Measurements from ENCODE around the gene KRTAP19-4. TPM values are rescaled to one million over a fixed set of nuclear protein-coding genes. Genes with fewer than 3 reads are reported as not detected.

The KRTAP19-4 gene
- total RNA-seq, 1 experiment from 2014 or later, result not detected

DNA sequence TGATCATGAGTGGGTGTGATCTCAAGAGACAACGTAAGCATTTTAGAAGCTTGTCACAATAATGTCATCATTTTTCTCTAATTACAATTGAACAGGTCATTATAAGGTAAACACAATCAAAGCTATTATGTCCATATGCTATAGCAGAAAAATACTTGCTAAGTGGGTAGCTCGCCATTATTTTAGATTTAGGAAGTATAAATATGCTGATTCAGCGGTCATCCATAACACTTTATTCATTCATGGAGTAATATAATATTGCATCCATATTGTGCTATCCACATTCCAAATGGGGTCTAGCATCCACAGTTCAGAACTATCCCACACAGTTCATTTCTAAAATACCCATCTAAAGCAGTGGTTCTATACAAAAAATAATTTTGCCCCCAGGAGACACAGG is 48.5 kb downstream of the KRTAP19-4 start:
- Histone ChIP-seq H3K9me2 (replicated peaks; ENCODE audit: low read length) (no peaks in the 10 kb centered on the region), H3K9ac (ENCODE audit: low read length) (no peak overlapping the region), H2AFZ (ENCODE audit: low read length) (no peak overlapping the region), H3K4me3 (ENCODE audit: low read length) (no peak overlapping the region), H3F3A (ENCODE audit: low read length, unreplicated experiment) (no peaks in the 10 kb centered on the region), H3K79me2 (ENCODE audit: low read length) (no peaks in the 10 kb centered on the region), H3K9me3 (ENCODE audit: low read length) (no peaks in the 10 kb centered on the region), H3K4me1 (ENCODE audit: insufficient read depth, low read length) (no peaks in the 10 kb centered on the region), H3K27me3 (ENCODE audit: low read length) (peaks cover 25% of the 10 kb centered on the region; the same call in 1 of the 2 replicates), H4K20me1 (ENCODE audit: low read length) (no peaks in the 10 kb centered on the region), H3K27ac (ENCODE audit: low read length) (no peak overlapping the region), H3K4me2 (ENCODE audit: low read length) (no peak overlapping the region), H3K36me3 (ENCODE audit: low read depth, low read length) (no peaks in the 10 kb centered on the region)
- intact Hi-C loops (cut with micrococcal nuclease), result no loop called here
- DNase-seq, result no peak
- ATAC-seq, result no peak
- TF ChIP-seq EZH2phosphoT487 (IDR thresholded peaks at IDR 0.05; ENCODE audit: borderline replicate concordance, low read length) (no peak), EZH2 (IDR thresholded peaks at IDR 0.05; ENCODE audit: low read length, unreplicated experiment) (no peak), CTCF (conservative IDR thresholded peaks at IDR 0.05; ENCODE audit: low read depth, low read length) (no peak)
- CTCF ChIA-PET, result no interaction called here
- POLR2A ChIA-PET (ENCODE audit: unreplicated experiment), result interaction anchor here (0.6 kb wide), 1 partner anchor 236 kb away, joined by 5 read pairs; no protein-coding TSS in a partner anchor
- no TSS peak for BruUV-seq (replicated peaks)

- H2AFZ ChIP-seq (ENCODE audit: low read length), result no peak overlapping the region
- TF ChIP-seq EZH2 (IDR thresholded peaks at IDR 0.05; ENCODE audit: low read length, unreplicated experiment) (no peak), EZH2phosphoT487 (IDR thresholded peaks at IDR 0.05; ENCODE audit: borderline replicate concordance, low read length) (no peak), CTCF (conservative IDR thresholded peaks at IDR 0.05; ENCODE audit: low read depth, low read length) (no peak)
- H3K36me3 ChIP-seq (ENCODE audit: low read depth, low read length), result no peaks in the 10 kb centered on the region
- ATAC-seq, result no peak
- no peak overlapping the region for H3K4me3 ChIP-seq (ENCODE audit: low read length)
- ChIA-PET POLR2A (ENCODE audit: unreplicated experiment) (no interaction called here), CTCF (no interaction called here)
- peaks cover 25% of the 10 kb centered on the region; the same call in 1 of the 2 replicates for H3K27me3 ChIP-seq (ENCODE audit: low read length)
- DNase-seq, result no peak
- H3K9me3 ChIP-seq (ENCODE audit: low read length), result no peaks in the 10 kb centered on the region
- H3K4me1 ChIP-seq (ENCODE audit: insufficient read depth, low read length), result no peaks in the 10 kb centered on the region
- H3K4me2 ChIP-seq (ENCODE audit: low read length), result no peak overlapping the region
- H3K79me2 ChIP-seq (ENCODE audit: low read length), result no peaks in the 10 kb centered on the region
- H3F3A ChIP-seq (ENCODE audit: low read length, unreplicated experiment), result no peaks in the 10 kb centered on the region
- H3K9me2 ChIP-seq (replicated peaks; ENCODE audit: low read length), result no peaks in the 10 kb centered on the region
- H4K20me1 ChIP-seq (ENCODE audit: low read length), result no peaks in the 10 kb centered on the region
- no TSS peak for BruUV-seq (replicated peaks)
- intact Hi-C loops (cut with micrococcal nuclease), result no loop called here
- no peak overlapping the region for H3K9ac ChIP-seq (ENCODE audit: low read length)
- H3K27ac ChIP-seq (ENCODE audit: low read length), result no peak overlapping the region
These were observed 49.9 kb downstream of the KRTAP19-4 start for GRCh38 chr21:30447056-30447455.

Other genes with a start within 250 kb of the KRTAP19-4 start
- gene KRTAP24-1, start 214.2 kb downstream of the KRTAP19-4 start, total RNA-seq (2014; rRNA removed), result not detected in 2 replicates
- not detected in 2 replicates for gene KRTAP25-1, start 207.7 kb downstream of the KRTAP19-4 start, total RNA-seq (2014; rRNA removed)
- gene KRTAP26-1, start 176.8 kb downstream of the KRTAP19-4 start, total RNA-seq (2014; rRNA removed), result not detected in 2 replicates
- not detected in 2 replicates for gene KRTAP27-1, start 159.5 kb downstream of the KRTAP19-4 start, total RNA-seq (2014; rRNA removed)
- gene KRTAP23-1, start 148.6 kb downstream of the KRTAP19-4 start, total RNA-seq (2014; rRNA removed), result not detected in 2 replicates
- not detected in 2 replicates for gene KRTAP13-2, start 124.9 kb downstream of the KRTAP19-4 start, total RNA-seq (2014; rRNA removed)
- not detected in 2 replicates for gene KRTAP13-1, start 101.1 kb downstream of the KRTAP19-4 start, total RNA-seq (2014; rRNA removed)
- not detected in 2 replicates for gene KRTAP13-3, start 71.2 kb downstream of the KRTAP19-4 start, total RNA-seq (2014; rRNA removed)
- not detected in 2 replicates for gene KRTAP13-4, start 66.9 kb downstream of the KRTAP19-4 start, total RNA-seq (2014; rRNA removed)
- not detected in 2 replicates for gene KRTAP15-1, start 56.9 kb downstream of the KRTAP19-4 start, total RNA-seq (2014; rRNA removed)
- not detected in 2 replicates for gene KRTAP19-1, start 16.8 kb downstream of the KRTAP19-4 start, total RNA-seq (2014; rRNA removed)
- gene KRTAP19-2, start 9.7 kb downstream of the KRTAP19-4 start, total RNA-seq (2014; rRNA removed), result not detected in 2 replicates
- not detected in 2 replicates for gene KRTAP19-3, start 5.2 kb downstream of the KRTAP19-4 start, total RNA-seq (2014; rRNA removed)
- gene KRTAP19-5, start 5.0 kb upstream of the KRTAP19-4 start, total RNA-seq (2014; rRNA removed), result not detected in 2 replicates
- gene KRTAP19-6, start 44.7 kb upstream of the KRTAP19-4 start, total RNA-seq (2014; rRNA removed), result not detected in 2 replicates
- gene KRTAP19-7, start 64.1 kb upstream of the KRTAP19-4 start, total RNA-seq (2014; rRNA removed), result not detected in 2 replicates
- not detected in 2 replicates for gene KRTAP22-2, start 93.2 kb upstream of the KRTAP19-4 start, total RNA-seq (2014; rRNA removed)
- gene KRTAP6-3, start 95.3 kb upstream of the KRTAP19-4 start, total RNA-seq (2014; rRNA removed), result not detected in 2 replicates
- gene KRTAP6-2, start 101.7 kb upstream of the KRTAP19-4 start, total RNA-seq (2014; rRNA removed), result not detected in 2 replicates
- gene KRTAP22-1, start 103.9 kb upstream of the KRTAP19-4 start, total RNA-seq (2014; rRNA removed), result not detected in 2 replicates
- gene KRTAP6-1, start 116.8 kb upstream of the KRTAP19-4 start, total RNA-seq (2014; rRNA removed), result not detected in 2 replicates
- gene KRTAP20-1, start 119.3 kb upstream of the KRTAP19-4 start, total RNA-seq (2014; rRNA removed), result not detected in 2 replicates
- not detected in 2 replicates for gene KRTAP20-4, start 123.5 kb upstream of the KRTAP19-4 start, total RNA-seq (2014; rRNA removed)
- gene KRTAP20-2, start 138.0 kb upstream of the KRTAP19-4 start, total RNA-seq (2014; rRNA removed), result 0.51 TPM in 1 of 2 replicates, not detected in the other
- not detected in 2 replicates for gene KRTAP20-3, start 145.7 kb upstream of the KRTAP19-4 start, total RNA-seq (2014; rRNA removed)
- gene KRTAP21-3, start 221.6 kb upstream of the KRTAP19-4 start, total RNA-seq (2014; rRNA removed), result not detected in 2 replicates